Adipocyte (in vitro differentiated cells): ENCODE measurements around the gene TICRR.
A peak's percentile ranks its signal among the peaks of the same experiment; 100 is the strongest.

Source experiments
- DNase-seq: peaks from one replicate; pipeline ENCODE4 v3.0.0-alpha.2; 2015; ENCODE audit warnings: low read depth
- H3K27me3 ChIP-seq: replicated peaks from 2 replicates; pipeline ENCODE4 v1.7.0; 2013; ENCODE audit warnings: mild to moderate bottlenecking, low read length, moderate library complexity; ENCODE audit not compliant: control insufficient read depth, insufficient read depth
- H3K36me3 ChIP-seq: 2 replicates; pipeline ENCODE4 v1.7.0; 2013; ENCODE audit warnings: low read length, mild to moderate bottlenecking, moderate library complexity; ENCODE audit not compliant: control insufficient read depth, insufficient read depth, severe bottlenecking
- H3K4me1 ChIP-seq: 2 replicates; pipeline ENCODE4 v1.7.0; 2013; ENCODE audit warnings: mild to moderate bottlenecking, low read length, moderate library complexity; ENCODE audit not compliant: control insufficient read depth, insufficient read depth
- H3K4me3 ChIP-seq: 2 replicates; pipeline ENCODE4 v1.7.0; 2013; ENCODE audit warnings: mild to moderate bottlenecking, low read length, moderate library complexity
- H3K9ac ChIP-seq: 2 replicates; pipeline ENCODE4 v1.7.0; 2013; ENCODE audit warnings: mild to moderate bottlenecking, low read length, moderate library complexity
- H3K9me3 ChIP-seq: 2 replicates; pipeline ENCODE4 v1.7.0; 2013; ENCODE audit warnings: mild to moderate bottlenecking, low read length, moderate library complexity; ENCODE audit not compliant: control insufficient read depth

Gene TICRR

GRCh38 chr15:89575146-89575655 is at the start of gene TICRR:
Gene TICRR, plus strand, starts transcription at chr15:89575469. Its CDS starts 118 bp downstream, at chr15:89575587.
- no peaks in the 10 kb centered on the region for H3K27me3 ChIP-seq
- H3K36me3 ChIP-seq: no peaks in the 10 kb centered on the region
- peak; percentile 100 for DNase-seq
- no peaks in the 10 kb centered on the region for H3K9me3 ChIP-seq
- H3K9ac ChIP-seq: peak within 1 kb of the TSS; percentile 74
- H3K4me1 ChIP-seq: peaks cover 7% of the 10 kb centered on the region
- H3K4me3 ChIP-seq: peak within 1 kb of the TSS; percentile 88

GRCh38 chr15:89526181-89526580 is 49.1 kb upstream of the TICRR start:
- Histone ChIP-seq H3K9ac (no peak overlapping the region), H3K36me3 (no peaks in the 10 kb centered on the region), H3K9me3 (peaks cover 6% of the 10 kb centered on the region), H3K4me1 (no peaks in the 10 kb centered on the region), H3K27me3 (peaks cover 60% of the 10 kb centered on the region), H3K4me3 (no peak overlapping the region)
- no peak for DNase-seq

- H3K4me3 ChIP-seq: no peak overlapping the region
- no peak for DNase-seq
- H3K27me3 ChIP-seq: peaks cover 60% of the 10 kb centered on the region
- H3K9ac ChIP-seq: no peak overlapping the region
- peaks cover 2% of the 10 kb centered on the region for H3K9me3 ChIP-seq
- no peaks in the 10 kb centered on the region for H3K36me3 ChIP-seq
- no peaks in the 10 kb centered on the region for H3K4me1 ChIP-seq
Observed at GRCh38 chr15:89526601-89527441, 48.4 kb upstream of the TICRR start.

- Histone ChIP-seq H3K9ac (no peak overlapping the region), H3K36me3 (no peaks in the 10 kb centered on the region), H3K4me1 (no peaks in the 10 kb centered on the region), H3K9me3 (peaks cover 3% of the 10 kb centered on the region), H3K4me3 (no peak overlapping the region), H3K27me3 (peaks cover 40% of the 10 kb centered on the region)
- no peak for DNase-seq
Observed at GRCh38 chr15:89528757-89529352, 46.4 kb upstream of the TICRR start.

GRCh38 chr15:89530976-89531375 is 44.3 kb upstream of the TICRR start:
- H3K4me3 ChIP-seq: no peak overlapping the region
- H3K9ac ChIP-seq: no peak overlapping the region
- no peaks in the 10 kb centered on the region for H3K36me3 ChIP-seq
- peaks cover 5% of the 10 kb centered on the region for H3K9me3 ChIP-seq
- H3K4me1 ChIP-seq: no peaks in the 10 kb centered on the region
- DNase-seq: no peak
- peaks cover 26% of the 10 kb centered on the region for H3K27me3 ChIP-seq

GRCh38 chr15:89531796-89532537 is 43.3 kb upstream of the TICRR start:
- no peak for DNase-seq
- Histone ChIP-seq H3K36me3 (no peaks in the 10 kb centered on the region), H3K9ac (no peak overlapping the region), H3K4me1 (no peaks in the 10 kb centered on the region), H3K27me3 (peaks cover 23% of the 10 kb centered on the region), H3K9me3 (peaks cover 5% of the 10 kb centered on the region), H3K4me3 (no peak overlapping the region)

GRCh38 chr15:89533861-89534544 is 41.3 kb upstream of the TICRR start:
- Histone ChIP-seq H3K9ac (no peak overlapping the region), H3K4me3 (no peak overlapping the region), H3K27me3 (peaks cover 9% of the 10 kb centered on the region), H3K36me3 (no peaks in the 10 kb centered on the region), H3K9me3 (peaks cover 13% of the 10 kb centered on the region), H3K4me1 (no peaks in the 10 kb centered on the region)
- peak; percentile 9 for DNase-seq

GRCh38 chr15:89539027-89539426 is 36.2 kb upstream of the TICRR start:
- no peak for DNase-seq
- Histone ChIP-seq H3K4me1 (peaks cover 7% of the 10 kb centered on the region), H3K9ac (no peak overlapping the region), H3K27me3 (peaks cover 18% of the 10 kb centered on the region), H3K4me3 (no peak overlapping the region), H3K9me3 (peaks cover 17% of the 10 kb centered on the region), H3K36me3 (no peaks in the 10 kb centered on the region)

- Histone ChIP-seq H3K9me3 (peaks cover 15% of the 10 kb centered on the region), H3K9ac (no peak overlapping the region)
Observed at GRCh38 chr15:89542369-89542768, 32.9 kb upstream of the TICRR start.

GRCh38 chr15:89543389-89543788 is 31.9 kb upstream of the TICRR start:
- H3K36me3 ChIP-seq: no peaks in the 10 kb centered on the region
- H3K4me1 ChIP-seq: peaks cover 7% of the 10 kb centered on the region
- peaks cover 41% of the 10 kb centered on the region for H3K27me3 ChIP-seq
- peaks cover 15% of the 10 kb centered on the region for H3K9me3 ChIP-seq
- no peak overlapping the region for H3K9ac ChIP-seq
- H3K4me3 ChIP-seq: no peak overlapping the region
- DNase-seq: no peak

More at GRCh38 chr15:89542369-89542768, 32.9 kb upstream of the TICRR start:
- H3K36me3 ChIP-seq: no peaks in the 10 kb centered on the region
- DNase-seq: no peak
- peaks cover 34% of the 10 kb centered on the region for H3K27me3 ChIP-seq
- H3K4me3 ChIP-seq: no peak overlapping the region
- H3K4me1 ChIP-seq: peaks cover 7% of the 10 kb centered on the region
